Neural cell (in vitro differentiated cells): Measurements from ENCODE around the gene ADK.

Source experiments
- EP300 ChIP-seq: fragments of 450-650 bp; conservative IDR thresholded peaks from 2 replicates; pipeline ENCODE4 v1.6.1; 2014; ENCODE audit warnings: antibody characterized with exemption, mild to moderate bottlenecking, moderate library complexity; ENCODE audit not compliant: poor library complexity, severe bottlenecking
- EZH2 ChIP-seq: fragments of 200-600, 300-800 bp; shearing (Covaris generic), sonication (generic); IDR thresholded peaks from 2 replicates; pipeline ENCODE4 v1.6.1; 2014; ENCODE audit warnings: antibody characterized with exemption, low read length, borderline replicate concordance, mild to moderate bottlenecking; ENCODE audit not compliant: insufficient read depth, poor library complexity, severe bottlenecking
- POLR2AphosphoS5 ChIP-seq: IDR thresholded peaks from 2 replicates; pipeline ENCODE4 v1.6.1; 2012
- RAD21 ChIP-seq: fragments of 450-650 bp; conservative IDR thresholded peaks from 2 replicates; pipeline ENCODE4 v1.6.1; 2014; ENCODE audit warnings: antibody characterized with exemption, mild to moderate bottlenecking, moderate library complexity
- REST ChIP-seq: IDR thresholded peaks from 2 replicates; pipeline ENCODE4 v1.6.1; 2012; ENCODE audit warnings: borderline replicate concordance
- SMC3 ChIP-seq: fragments of 450-650 bp; conservative IDR thresholded peaks from 2 replicates; pipeline ENCODE4 v1.6.1; 2014; ENCODE audit warnings: antibody characterized with exemption, mild to moderate bottlenecking, moderate library complexity; ENCODE audit not compliant: poor library complexity
- TAF1 ChIP-seq: IDR thresholded peaks from 2 replicates; pipeline ENCODE4 v1.6.1; 2012; ENCODE audit warnings: low read depth
- TF ChIP-seq, protein P1 (sequence below): fragments of 450-650 bp; IDR thresholded peaks from 2 replicates; pipeline ENCODE4 v1.5.1; 2014; ENCODE audit warnings: antibody characterized with exemption, mild to moderate bottlenecking, moderate library complexity; ENCODE audit not compliant: poor library complexity, severe bottlenecking

DNA sequence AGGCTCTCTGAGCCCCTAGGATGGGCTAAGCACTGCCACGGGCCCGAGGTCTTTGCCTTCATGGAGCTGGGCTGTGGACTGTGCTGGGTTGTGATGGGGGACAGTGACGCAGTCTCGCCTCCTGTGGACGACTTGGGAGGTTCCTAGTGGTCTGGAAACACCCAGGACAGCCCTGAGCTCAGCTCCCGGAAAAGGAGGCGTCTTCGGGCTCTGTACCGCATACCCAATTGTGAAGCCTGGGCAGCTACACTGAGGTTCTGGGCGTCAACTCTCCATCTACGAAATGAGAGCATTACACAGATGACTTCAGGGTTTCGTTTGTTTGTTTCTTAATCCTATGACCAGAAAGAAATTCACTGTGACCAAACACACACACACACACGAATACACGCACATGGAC, 595.8 kb downstream of the ADK start:
- no peak for TF ChIP-seq POLR2AphosphoS5
- TF ChIP-seq, protein P1, sequence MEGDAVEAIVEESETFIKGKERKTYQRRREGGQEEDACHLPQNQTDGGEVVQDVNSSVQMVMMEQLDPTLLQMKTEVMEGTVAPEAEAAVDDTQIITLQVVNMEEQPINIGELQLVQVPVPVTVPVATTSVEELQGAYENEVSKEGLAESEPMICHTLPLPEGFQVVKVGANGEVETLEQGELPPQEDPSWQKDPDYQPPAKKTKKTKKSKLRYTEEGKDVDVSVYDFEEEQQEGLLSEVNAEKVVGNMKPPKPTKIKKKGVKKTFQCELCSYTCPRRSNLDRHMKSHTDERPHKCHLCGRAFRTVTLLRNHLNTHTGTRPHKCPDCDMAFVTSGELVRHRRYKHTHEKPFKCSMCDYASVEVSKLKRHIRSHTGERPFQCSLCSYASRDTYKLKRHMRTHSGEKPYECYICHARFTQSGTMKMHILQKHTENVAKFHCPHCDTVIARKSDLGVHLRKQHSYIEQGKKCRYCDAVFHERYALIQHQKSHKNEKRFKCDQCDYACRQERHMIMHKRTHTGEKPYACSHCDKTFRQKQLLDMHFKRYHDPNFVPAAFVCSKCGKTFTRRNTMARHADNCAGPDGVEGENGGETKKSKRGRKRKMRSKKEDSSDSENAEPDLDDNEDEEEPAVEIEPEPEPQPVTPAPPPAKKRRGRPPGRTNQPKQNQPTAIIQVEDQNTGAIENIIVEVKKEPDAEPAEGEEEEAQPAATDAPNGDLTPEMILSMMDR: no peak
- no peak for TF ChIP-seq EZH2
- no peak for TF ChIP-seq TAF1
- no peak for TF ChIP-seq EP300
- no peak for TF ChIP-seq REST
- TF ChIP-seq SMC3: no peak
- TF ChIP-seq RAD21: no peak
